NCI-H2196 treated with DMSO at 0.1 percent for 48 hours (cell line): ENCODE measurements around the gene MRAS.
"Not testable (repeated sequence)": the region's sequence is repeated elsewhere in the genome, so short reads cannot be mapped to it uniquely, and the experiment has no call there.

Experiments used
- DNase-seq: peaks from one replicate; lab custom pipeline; 2025; ENCODE audit not compliant: unreplicated experiment; lab: John Stamatoyannopoulos, UW

Gene MRAS

GRCh38 chr3:138366006-138366759, 17.8 kb downstream of the MRAS start:
- no peak for DNase-seq

- DNase-seq, result no peak
These were observed 19.0 kb downstream of the MRAS start for GRCh38 chr3:138367326-138367850.

GRCh38 chr3:138367911-138368310, 19.5 kb downstream of the MRAS start:
- no peak for DNase-seq

GRCh38 chr3:138369151-138369900, 20.9 kb downstream of the MRAS start:
- DNase-seq, result no peak

GRCh38 chr3:138370321-138370720, 21.9 kb downstream of the MRAS start:
- no peak for DNase-seq

- no peak for DNase-seq
These were observed 22.9 kb downstream of the MRAS start for GRCh38 chr3:138371070-138371965.

GRCh38 chr3:138373087-138373735, 24.8 kb downstream of the MRAS start:
- DNase-seq, result no peak

- DNase-seq, result no peak
These were observed 25.3 kb downstream of the MRAS start for GRCh38 chr3:138373736-138374094.

GRCh38 chr3:138374573-138375134, 26.3 kb downstream of the MRAS start:
- no peak for DNase-seq

GRCh38 chr3:138375447-138375846, 27.1 kb downstream of the MRAS start:
- no peak for DNase-seq

GRCh38 chr3:138376663-138377062, 28.3 kb downstream of the MRAS start:
- no peak for DNase-seq

- not testable (repeated sequence) for DNase-seq
These were observed 28.8 kb downstream of the MRAS start for GRCh38 chr3:138377212-138377611.

- no peak for DNase-seq
These were observed 29.4 kb downstream of the MRAS start for GRCh38 chr3:138377804-138378203.

GRCh38 chr3:138378331-138378730, 30.0 kb downstream of the MRAS start:
- DNase-seq, result no peak

GRCh38 chr3:138378990-138379389, 30.6 kb downstream of the MRAS start:
- DNase-seq, result no peak

GRCh38 chr3:138381413-138381901, 33.1 kb downstream of the MRAS start:
- no peak for DNase-seq

GRCh38 chr3:138381950-138382715, 33.8 kb downstream of the MRAS start:
- DNase-seq, result no peak

- DNase-seq, result no peak
These were observed 35.5 kb downstream of the MRAS start for GRCh38 chr3:138383715-138384465.

GRCh38 chr3:138384531-138384930, 36.2 kb downstream of the MRAS start:
- no peak for DNase-seq
